HG02588 (cell line): ENCODE measurements around the gene PTK6.

ENCODE experiments used
- ATAC-seq: cut with Tn5 transposase; IDR thresholded peaks from one replicate; pipeline ENCODE4 v1.9.1; 2021; ENCODE audit warnings: mild to moderate bottlenecking, moderate library complexity; ENCODE audit not compliant: unreplicated experiment

Gene PTK6

GRCh38 chr20:63532449-63532971 lies 4.7 kb downstream of the PTK6 start:
- ATAC-seq, result no peak

GRCh38 chr20:63531686-63532448 lies 5.3 kb downstream of the PTK6 start:
- ATAC-seq, result no peak

DNA sequence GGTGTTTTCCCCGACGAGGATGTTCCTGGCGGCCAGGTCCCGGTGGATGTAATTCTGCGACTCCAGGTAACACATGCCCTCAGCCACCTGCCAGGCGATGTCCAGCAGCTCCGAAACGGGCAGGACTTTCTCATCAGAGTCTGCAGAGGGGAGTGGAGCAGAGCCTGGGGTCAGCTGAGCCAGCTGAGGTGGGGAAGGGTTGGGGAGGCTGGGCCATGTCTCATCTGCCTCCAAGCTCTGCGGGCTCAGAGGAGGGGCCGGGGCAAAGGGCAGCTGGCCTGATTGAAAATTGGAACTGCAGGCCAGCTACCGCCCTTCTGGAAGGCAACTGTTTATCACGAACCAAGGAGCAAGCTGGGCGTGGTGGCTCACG lies 6.4 kb downstream of the PTK6 start:
- ATAC-seq, result no peak

DNA sequence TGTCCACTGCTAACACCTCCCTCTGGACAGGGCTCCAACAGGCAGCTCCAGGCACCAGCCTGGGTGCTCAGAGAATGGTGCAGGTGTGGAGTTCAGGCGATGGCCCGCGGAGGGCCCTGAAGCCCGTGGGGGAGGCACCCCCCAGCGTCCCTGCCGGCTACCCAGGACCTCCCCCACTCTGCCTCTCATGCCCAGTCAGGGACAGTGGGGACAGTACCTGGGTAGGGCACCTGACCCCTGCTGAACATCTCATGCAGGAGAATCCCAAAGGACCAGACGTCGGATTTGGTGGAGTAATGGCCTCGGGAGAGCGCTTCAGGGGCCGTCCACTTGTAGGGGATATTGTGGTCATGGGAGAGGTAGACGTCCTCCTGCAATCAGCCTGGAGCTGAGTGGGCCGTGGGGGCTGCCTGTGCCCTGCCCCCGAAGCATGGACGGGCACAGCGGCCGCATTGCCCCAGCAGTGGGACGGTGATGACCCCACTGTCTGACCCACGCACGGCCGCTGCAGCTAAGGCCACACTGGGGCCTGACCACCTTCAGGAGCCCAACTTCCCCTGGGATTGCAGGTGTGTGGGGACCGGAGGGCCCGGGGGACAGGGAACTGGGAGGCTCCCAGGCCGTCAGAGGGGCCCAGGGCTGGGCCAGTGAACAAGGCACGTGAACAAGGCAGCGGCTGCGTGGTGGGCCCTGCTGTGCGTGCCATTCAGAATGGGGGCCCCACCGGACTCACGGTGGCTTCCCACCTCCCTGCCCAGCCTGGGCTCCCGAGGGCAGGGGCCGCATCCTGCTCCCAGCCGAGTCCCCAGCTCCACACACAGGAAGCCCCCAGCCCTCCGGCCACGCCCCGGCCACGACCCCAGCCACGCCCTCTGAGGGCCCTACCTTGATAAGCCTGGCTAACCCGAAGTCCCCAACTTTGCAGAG lies 7.1 kb downstream of the PTK6 start:
- ATAC-seq, result no peak

DNA sequence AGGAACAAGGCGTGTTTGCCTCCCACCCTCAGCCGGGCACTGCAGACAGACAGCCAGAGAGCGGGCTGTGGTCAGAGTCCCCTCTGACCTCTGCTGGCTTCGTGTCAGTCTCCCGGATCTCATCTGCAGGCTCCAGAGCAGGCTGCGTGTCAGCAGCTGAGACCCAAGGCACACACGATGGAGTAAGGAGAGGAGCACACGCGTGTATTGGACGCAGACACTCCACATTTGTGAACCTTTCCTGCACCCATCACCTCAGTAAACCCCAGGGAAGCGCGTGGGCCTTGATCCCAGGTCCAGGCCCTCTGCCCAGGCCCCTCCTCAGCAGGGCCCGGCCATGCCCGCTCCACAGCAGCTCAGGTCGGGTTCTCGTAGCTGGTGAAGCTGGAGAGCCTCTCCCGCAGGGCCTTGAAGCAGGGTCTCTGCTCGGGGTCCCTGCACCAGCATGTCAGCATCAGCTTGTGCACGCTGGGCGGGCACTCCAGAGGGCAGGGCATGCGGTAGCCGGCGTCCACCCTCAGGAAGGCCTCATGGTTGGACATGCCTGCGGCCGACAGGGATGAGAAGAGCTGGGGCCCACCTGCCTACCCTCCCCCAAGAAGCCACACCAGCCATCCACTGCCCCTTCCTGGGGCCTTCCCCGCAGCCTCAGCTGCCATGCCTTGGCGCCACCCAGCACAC lies 7.9 kb downstream of the PTK6 start:
- no peak for ATAC-seq

DNA sequence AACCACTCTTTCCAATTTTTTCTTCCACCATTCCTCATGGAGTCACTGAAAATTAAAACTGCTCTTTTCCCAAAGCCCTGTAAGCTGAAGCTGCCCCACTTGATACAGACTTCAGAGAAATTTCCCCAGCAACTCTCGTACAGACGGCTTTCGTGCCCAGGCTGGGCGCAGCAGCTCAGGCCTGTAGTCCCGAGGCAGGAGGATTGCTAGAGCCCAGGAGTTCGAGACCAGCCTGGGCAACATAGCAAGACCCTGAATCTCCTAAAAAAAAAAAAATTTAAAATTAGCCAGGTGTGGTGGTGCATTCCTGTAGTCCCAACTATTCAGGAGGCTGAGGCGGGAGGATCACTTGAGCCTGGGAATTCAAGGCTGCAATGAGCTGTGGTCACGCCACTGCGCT lies 10.0 kb downstream of the PTK6 start:
- no peak for ATAC-seq

DNA sequence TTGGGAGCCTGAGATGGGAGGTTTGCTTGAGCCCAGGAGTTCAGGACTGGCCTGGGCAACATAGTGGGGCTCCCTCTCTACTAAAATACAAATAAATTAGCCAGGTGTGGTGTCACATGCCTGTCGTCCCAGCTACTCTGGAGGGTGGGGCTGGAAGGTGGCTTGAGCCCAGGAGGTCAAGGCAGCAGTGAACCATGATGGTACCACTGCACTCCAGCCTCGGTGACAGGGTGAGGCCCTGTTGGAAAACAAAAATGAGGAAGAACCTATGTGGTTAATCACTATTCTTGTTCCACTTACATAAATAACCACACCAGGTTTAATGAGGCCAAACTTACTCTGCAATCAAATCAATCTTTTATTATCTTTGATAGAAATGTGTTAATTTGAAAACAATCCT lies 11.2 kb downstream of the PTK6 start:
- ATAC-seq, result no peak

DNA sequence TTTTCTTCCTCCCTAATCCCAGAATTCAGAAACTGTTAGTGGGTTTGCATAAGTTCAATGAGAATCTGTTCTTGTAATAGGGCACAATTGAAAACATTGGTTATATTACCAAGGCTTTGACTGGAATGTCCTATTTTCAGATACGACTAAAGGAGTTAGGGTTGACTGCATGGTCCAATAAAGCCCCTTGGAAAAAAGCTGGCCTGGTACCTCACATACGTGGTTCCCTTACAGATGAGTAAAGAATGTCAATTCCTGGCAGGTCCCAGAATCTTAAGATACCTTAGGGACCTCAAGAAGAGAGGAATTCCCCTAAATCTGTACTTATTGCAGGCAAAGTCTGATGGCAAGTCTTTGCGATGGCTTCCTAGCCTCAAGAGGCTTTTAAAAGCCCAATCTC lies 12.0 kb downstream of the PTK6 start:
- no peak for ATAC-seq

DNA sequence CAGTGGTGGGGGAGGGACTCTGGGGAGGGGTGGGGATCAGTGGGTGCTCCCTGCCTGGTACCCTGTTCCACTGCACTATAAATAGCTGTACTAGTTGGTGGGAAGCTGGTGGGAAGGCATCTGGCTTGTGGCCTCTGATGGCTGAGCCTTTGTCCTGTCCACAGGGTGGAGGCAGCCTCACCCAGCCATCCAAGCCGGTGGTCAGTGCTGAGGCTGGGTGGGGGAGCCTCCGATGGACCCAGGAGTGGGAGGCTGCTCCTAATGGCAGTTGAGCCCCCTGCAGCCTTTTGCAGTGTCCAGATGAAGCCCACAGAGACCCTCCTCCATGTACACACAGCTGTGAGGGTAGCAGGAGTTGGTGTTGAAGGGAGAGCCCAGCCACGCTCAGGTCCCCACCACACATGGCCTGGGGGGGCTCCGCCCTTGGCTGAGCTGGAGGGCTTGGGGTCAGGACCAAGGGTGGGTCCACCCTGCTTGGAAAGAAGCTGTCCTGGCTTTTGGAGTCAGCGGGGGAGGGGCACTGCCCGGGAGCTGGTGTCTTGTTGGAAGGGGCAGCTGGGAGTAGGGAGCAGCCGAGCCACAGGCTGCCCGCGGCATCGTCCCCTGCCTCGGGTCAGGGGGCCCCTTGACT lies 14.1 kb downstream of the PTK6 start:
- ATAC-seq, result no peak

DNA sequence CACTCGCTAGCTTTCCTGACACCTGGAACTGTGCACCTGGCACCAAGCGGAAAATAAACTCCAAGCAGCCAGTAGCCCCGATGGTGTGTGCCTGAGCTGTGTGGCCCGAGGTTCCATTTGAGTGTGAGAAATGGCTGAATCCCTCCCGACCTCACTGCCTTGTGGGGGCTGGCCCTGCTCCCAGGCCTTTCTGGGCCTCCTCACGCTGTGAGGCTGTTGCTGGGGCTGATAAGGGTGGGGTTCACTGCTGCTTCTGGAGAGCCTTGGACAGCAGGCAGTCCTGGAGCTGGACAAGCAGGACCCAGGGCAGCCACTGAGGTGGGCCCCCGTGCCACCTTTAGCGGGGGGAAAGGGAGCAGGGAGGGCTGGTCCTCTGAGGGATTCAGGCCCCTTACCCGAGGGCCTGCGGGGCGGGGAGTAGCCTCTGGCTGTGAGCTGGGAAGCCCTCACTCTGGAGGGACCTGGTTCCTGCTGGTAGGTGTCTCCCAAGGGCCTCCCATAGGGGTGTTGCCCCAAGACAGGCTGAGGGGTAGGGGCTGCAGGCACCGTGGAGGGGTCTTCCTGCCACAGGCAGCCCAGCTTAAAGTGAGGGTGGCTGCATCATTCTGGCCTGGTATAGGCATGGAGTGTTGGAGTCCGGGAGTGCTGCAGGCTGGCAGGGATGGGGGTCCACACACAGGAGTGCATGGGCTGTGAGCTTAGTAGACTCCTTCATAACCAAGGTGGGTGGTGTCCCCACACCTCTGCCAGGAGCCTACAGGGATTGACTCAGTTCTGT lies 14.9 kb downstream of the PTK6 start:
- no peak for ATAC-seq

DNA sequence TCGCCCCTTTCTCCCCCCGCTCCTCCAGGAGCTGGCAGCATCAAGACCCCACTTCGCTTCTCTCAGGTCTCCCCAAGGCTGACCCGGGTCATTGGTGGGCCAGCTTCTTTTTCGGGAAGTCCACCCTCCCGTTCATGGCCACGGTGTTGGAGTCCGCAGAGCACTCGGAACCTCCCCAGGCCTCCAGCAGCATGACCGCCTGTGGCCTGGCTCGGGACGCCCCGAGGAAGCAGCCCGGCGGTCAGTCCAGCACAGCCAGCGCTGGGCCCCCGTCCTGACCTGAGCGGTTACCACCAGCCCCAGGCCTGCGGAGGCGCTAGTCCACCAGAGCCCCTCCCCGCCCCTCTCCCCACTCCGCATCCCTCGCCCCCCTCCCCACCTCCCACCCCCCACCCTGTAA lies 15.6 kb downstream of the PTK6 start:
- ATAC-seq, result no peak

DNA sequence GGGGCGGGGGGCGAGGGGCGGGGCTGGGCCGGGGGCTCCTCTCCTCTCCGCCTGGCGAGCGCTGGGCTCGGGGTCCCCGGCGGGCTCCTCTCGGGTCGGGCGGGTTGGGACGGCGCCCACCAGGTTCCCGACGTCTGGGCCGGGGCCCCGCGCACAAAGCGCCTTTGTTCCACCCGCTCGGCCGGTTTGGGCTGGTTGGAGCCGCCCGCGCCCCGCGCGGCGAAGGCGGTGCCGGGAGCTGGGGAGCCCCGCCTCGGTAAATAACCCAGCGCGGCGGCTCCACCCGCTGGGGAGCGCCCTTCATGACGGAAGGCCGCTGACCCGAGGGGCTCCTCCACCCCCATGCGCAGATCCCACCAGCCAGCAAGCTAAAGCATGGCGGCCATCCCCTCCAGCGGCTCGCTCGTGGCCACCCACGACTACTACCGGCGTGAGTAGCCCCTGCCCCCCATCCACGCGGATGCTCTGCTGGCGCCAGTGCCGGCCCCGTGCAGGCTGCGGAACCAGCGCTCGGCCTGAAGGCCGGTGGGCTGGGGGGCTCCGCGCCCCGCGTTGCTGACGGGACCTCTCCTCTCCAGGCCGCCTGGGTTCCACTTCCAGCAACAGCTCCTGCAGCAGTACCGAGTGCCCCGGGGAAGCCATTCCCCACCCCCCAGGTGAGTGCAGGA lies 16.1 kb downstream of the PTK6 start:
- peak; percentile 31 for ATAC-seq

- ATAC-seq, result peak; percentile 56
These were observed 16.7 kb downstream of the PTK6 start, which contains the start of gene PPDPF for GRCh38 chr20:63520504-63520933. PPDPF (plus strand) TSS chr20:63520765; CDS start chr20:63521309, 544 bp downstream.

DNA sequence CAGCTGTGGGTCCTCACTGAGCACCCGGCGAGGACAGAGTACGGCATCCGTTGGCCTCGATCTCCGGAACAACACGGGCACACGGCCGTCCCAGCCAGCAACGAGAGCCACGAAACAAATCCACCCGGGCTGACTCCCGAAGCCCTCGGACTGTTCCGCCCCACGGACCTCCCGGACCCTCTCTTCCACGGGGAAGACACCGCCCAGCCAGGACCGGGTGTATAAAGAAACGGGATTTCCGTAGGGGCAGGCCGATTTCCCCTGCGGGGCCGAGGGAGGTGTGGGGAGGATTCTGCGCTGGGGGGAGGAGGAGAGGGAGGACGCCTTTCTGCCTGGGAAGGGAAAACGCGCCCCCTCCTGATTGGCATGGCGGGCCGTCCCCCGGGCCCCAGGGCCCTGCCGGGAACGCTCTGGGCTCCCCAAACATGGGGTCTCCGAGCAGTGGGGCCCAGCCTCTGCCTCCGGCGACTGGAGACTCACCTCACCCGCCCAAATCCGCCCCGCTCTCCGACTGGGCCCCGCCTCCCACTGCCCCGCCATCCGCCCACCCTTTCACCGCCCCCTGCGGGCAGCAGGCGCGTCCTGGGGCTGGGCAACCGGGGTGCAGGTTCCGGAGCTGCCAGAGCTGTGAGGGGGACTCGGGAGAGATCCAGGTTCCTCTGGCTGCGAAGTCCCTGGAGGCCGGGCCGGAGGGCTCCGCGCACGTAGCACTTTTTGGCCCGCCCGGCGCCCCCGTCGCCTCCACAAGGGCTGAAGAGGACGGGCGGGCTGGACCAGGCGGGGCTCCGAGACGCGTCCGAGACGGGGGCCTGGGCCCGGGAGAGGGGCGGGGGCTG lies 17.3 kb downstream of the PTK6 start:
- peak; percentile 35 for ATAC-seq

- no peak for ATAC-seq
These were observed 18.1 kb downstream of the PTK6 start for GRCh38 chr20:63518946-63519667.

DNA sequence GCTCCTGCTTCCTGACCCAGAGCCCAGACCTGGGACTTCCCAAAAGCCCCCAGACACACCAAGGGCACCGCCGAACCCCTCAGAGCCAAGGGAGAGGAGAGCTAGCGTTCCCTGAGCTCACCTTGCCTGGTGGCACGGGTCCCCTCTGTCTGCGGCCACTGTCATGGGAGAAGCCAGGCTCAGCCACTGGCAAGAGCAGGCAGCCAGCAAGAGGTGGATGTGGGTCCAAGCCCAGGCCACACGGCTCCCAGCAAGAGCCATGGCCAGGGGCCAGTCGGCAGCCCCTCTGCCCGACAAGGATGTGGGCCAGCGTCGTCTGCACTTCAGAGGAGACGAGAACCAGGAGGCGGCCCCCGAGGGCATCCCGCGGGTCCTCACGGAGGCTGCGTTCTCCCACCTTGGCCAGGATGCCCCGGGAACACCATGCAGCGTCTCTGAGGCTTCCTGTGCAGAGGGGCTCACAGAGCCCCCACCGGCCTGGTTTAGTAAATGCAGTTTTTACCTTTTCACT lies 18.8 kb downstream of the PTK6 start:
- no peak for ATAC-seq
